Lower lobe of right lung (tissue), 2 donors: ENCODE data around the gene CTNNA3. TPM values are rescaled to one million over a fixed set of nuclear protein-coding genes. Genes with fewer than 3 reads are reported as not detected.
A peak's percentile ranks its signal among the peaks of the same experiment; 100 is the strongest.

Source experiments
- ATAC-seq, 2 donors: fragments of 200-7000 bp; cut with Tn5 transposase; one replicate each; pipeline ENCODE4 v1.9.1; 2020 to 2022; ENCODE audit warnings: mild to moderate bottlenecking in 2 of 2, moderate library complexity in 2 of 2
- DNase-seq: peaks from one replicate; pipeline ENCODE4 v3.0.0-alpha.2; 2020
- H3K27ac ChIP-seq: fragments of 200-600 bp; one replicate; pipeline ENCODE4 v1.8.0; 2022
- H3K27me3 ChIP-seq: fragments of 200-600 bp; one replicate; pipeline ENCODE4 v1.8.0; 2022; ENCODE audit warnings: low read depth
- H3K36me3 ChIP-seq: fragments of 200-600 bp; one replicate; pipeline ENCODE4 v1.8.0; 2022; ENCODE audit warnings: mild to moderate bottlenecking
- H3K4me1 ChIP-seq: fragments of 200-600 bp; one replicate; pipeline ENCODE4 v1.8.0; 2022
- H3K4me3 ChIP-seq: fragments of 200-600 bp; one replicate; pipeline ENCODE4 v1.8.0; 2022; ENCODE audit warnings: mild to moderate bottlenecking
- H3K9me3 ChIP-seq: fragments of 200-600 bp; one replicate; pipeline ENCODE4 v1.8.0; 2022
- intact Hi-C: fragments of 100-400 bp; cut with DNase I; formaldehyde crosslinking; loops from one replicate; pipeline ENCODE4 v1.11.0; 2022
- total RNA-seq: library from RNA; stranded (reverse); fragmentation: NEBNext Ultra II Directional; extraction: Animal tissue kit (Norgen Biotek cat#: 25700); gene quantifications from one replicate; pipeline ENCODE4 v1.2.1, GENCODE V29; 2021
- TF ChIP-seq, protein P1 (sequence below): fragments of 200-600 bp; IDR thresholded peaks from one replicate; pipeline ENCODE4 v1.8.0; 2022; ENCODE audit warnings: antibody characterized with exemption, mild to moderate bottlenecking
- donor health status: DM: no; HTN: yes; CAD: no; lungs with severe emphysema.

CTNNA3 gene
- total RNA-seq, 1 donor from 2014 or later = not detected

DNA sequence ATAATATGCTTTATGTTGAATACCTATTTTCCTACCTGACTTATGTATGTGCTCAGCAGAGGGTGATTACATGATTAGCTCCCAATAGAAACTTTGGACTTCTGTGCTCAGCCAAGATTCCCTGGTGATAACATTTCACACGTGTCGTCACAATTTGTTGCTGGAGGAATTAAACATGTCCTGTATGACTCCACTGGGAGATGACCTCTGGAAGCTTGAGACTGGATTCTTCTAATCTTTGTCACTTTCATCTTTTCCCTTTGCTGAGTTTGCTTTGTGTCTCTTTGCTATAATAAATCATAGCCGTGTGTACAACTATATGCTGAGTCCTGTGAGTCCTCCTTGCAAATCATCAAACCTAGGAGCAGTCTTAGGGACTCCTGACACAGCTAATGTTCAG is 891.0 kb downstream of the CTNNA3 start:
- H3K36me3 ChIP-seq = no peaks in the 10 kb centered on the region
- H3K4me1 ChIP-seq = no peaks in the 10 kb centered on the region
- H3K27me3 ChIP-seq = no peaks in the 10 kb centered on the region
- H3K4me3 ChIP-seq = no peak overlapping the region
- ATAC-seq (no peak), DNase-seq (no peak)
- intact Hi-C loops = no loop called here
- TF ChIP-seq, protein P1, sequence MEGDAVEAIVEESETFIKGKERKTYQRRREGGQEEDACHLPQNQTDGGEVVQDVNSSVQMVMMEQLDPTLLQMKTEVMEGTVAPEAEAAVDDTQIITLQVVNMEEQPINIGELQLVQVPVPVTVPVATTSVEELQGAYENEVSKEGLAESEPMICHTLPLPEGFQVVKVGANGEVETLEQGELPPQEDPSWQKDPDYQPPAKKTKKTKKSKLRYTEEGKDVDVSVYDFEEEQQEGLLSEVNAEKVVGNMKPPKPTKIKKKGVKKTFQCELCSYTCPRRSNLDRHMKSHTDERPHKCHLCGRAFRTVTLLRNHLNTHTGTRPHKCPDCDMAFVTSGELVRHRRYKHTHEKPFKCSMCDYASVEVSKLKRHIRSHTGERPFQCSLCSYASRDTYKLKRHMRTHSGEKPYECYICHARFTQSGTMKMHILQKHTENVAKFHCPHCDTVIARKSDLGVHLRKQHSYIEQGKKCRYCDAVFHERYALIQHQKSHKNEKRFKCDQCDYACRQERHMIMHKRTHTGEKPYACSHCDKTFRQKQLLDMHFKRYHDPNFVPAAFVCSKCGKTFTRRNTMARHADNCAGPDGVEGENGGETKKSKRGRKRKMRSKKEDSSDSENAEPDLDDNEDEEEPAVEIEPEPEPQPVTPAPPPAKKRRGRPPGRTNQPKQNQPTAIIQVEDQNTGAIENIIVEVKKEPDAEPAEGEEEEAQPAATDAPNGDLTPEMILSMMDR = no peak
- H3K9me3 ChIP-seq = no peaks in the 10 kb centered on the region
- H3K27ac ChIP-seq = no peak overlapping the region

DNA sequence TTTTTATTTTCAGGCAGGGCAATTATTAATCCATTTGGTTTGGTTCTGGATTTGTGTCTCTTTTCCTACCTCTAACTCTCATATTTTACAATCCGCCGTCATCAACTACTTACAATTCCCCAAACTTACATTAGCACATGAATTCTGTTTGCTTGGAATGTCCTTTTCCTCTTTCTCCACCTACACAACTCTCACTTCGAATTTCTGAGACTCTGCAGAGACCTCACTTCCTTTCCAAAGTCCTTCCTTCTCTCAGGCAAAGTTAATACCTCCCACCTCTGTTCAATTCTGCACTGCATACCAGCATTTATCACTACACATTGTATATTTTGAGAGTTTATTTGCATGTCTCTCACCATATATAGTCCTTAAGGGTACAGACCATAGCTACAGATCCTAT is 892.8 kb downstream of the CTNNA3 start:
- ATAC-seq (no peak), DNase-seq (no peak)
- no peak overlapping the region for H3K4me3 ChIP-seq
- no peaks in the 10 kb centered on the region for H3K36me3 ChIP-seq
- TF ChIP-seq, protein P1 = no peak
- no peaks in the 10 kb centered on the region for H3K27me3 ChIP-seq
- intact Hi-C loops = no loop called here
- no peak overlapping the region for H3K27ac ChIP-seq
- no peaks in the 10 kb centered on the region for H3K4me1 ChIP-seq
- no peaks in the 10 kb centered on the region for H3K9me3 ChIP-seq

DNA sequence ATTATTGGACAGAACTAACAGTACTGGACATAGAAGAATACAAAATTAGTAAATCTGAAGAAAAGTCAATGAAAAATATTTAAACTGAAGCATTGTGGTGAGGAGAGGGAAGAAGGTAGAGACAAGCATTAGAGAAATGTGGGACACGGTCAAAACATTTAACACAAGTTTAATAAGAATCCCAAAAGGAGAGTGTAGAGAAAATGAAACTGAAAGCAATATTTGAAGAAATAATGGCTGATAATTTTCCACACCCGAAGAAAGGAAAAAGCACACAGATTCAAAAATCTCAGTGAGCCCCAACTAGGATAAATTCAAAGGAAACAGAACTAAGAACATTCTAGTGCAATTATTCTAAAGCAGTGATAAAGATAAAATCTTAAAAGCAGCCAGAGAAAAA is 896.5 kb downstream of the CTNNA3 start:
- intact Hi-C loops = no loop called here
- H3K9me3 ChIP-seq = no peaks in the 10 kb centered on the region
- no peak for DNase-seq
- TF ChIP-seq, protein P1 = no peak
- no peaks in the 10 kb centered on the region for H3K36me3 ChIP-seq
- ATAC-seq = no peak
- H3K4me3 ChIP-seq = peak overlapping the region; percentile 15
- no peaks in the 10 kb centered on the region for H3K27me3 ChIP-seq
- H3K4me1 ChIP-seq = no peaks in the 10 kb centered on the region
- H3K27ac ChIP-seq = no peak overlapping the region

DNA sequence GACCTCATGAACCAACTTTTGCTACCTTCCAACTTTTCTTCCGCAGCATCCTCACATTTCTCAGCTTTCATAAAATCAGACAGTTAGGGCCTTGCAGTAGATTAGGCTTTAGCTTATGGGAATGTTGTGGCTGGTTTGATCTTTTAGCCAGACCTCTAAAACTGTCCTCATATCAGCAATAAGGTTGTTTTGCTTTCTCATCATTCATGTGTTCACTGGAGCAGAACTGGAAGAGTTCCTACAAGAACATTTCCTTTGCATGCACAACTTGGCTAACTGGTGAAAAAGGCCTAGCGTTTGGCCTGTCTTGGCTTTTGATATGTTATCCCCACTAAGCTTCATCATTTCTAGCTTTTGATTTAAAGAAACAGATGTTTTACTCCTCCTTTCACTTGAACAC is 900.1 kb downstream of the CTNNA3 start:
- no peaks in the 10 kb centered on the region for H3K4me1 ChIP-seq
- DNase-seq (no peak), ATAC-seq (no peak)
- intact Hi-C loops = no loop called here
- H3K36me3 ChIP-seq = no peaks in the 10 kb centered on the region
- H3K9me3 ChIP-seq = no peaks in the 10 kb centered on the region
- H3K27ac ChIP-seq = no peak overlapping the region
- TF ChIP-seq, protein P1 = no peak
- no peaks in the 10 kb centered on the region for H3K27me3 ChIP-seq
- no peak overlapping the region for H3K4me3 ChIP-seq

DNA sequence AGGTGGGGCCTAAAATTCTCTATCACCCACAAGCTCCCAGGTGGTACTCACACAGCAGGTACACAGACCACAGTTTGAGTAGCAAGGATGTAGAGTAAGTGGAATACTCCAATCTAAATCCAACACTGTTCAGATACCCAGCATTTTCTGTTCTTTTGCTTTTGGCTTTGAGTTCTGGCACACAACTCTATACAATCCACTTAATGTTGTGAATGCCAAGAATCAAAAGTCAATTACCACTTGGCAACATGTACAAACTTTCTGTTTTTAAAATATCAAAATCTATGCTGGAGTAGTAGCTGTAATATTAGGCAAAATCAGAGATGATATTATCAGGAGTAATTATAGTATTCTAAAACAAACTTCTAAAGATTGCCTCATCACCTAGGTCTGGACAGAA is 903.6 kb downstream of the CTNNA3 start:
- no peaks in the 10 kb centered on the region for H3K9me3 ChIP-seq
- no peaks in the 10 kb centered on the region for H3K36me3 ChIP-seq
- H3K4me1 ChIP-seq = no peaks in the 10 kb centered on the region
- H3K4me3 ChIP-seq = no peak overlapping the region
- no peak overlapping the region for H3K27ac ChIP-seq
- ATAC-seq (no peak), DNase-seq (no peak)
- intact Hi-C loops = no loop called here
- TF ChIP-seq, protein P1 = no peak
- no peaks in the 10 kb centered on the region for H3K27me3 ChIP-seq
